Small intestine (tissue), 7 donors: ENCODE data around the gene PRKD2. TPM values are rescaled to one million over a fixed set of nuclear protein-coding genes. Genes with fewer than 3 reads are reported as not detected.

Source experiments
- DNase-seq, 2 donors: peaks; one replicate each; pipeline versions ENCODE4 v3.0.0 to v3.0.0-alpha.2; 2013
- FAIRE-seq: peaks from 2 replicates; lab custom pipeline; 2012; peaks lifted over from hg19 to GRCh38; lab: Jason Lieb, UNC
- H3K27ac ChIP-seq, 3 donors: one replicate each; pipeline ENCODE4 v1.5.1; 2013; ENCODE audit warnings: low read length in 2 of 3, mild to moderate bottlenecking in 2 of 3, control low read depth in 1 of 3, inconsistent platforms in 1 of 3, low read depth in 1 of 3, moderate library complexity in 1 of 3
- H3K27me3 ChIP-seq, 3 donors: one replicate each; pipeline ENCODE4 v1.6.1; 2013; ENCODE audit warnings: low read length in 3 of 3, inconsistent platforms in 1 of 3; ENCODE audit not compliant: control insufficient read depth in 3 of 3, insufficient read depth in 3 of 3
- H3K36me3 ChIP-seq, 3 donors: one replicate each; pipeline ENCODE4 v1.6.1; 2013; ENCODE audit warnings: low read length in 3 of 3, inconsistent platforms in 1 of 3, low read depth in 1 of 3, mild to moderate bottlenecking in 1 of 3, moderate library complexity in 1 of 3; ENCODE audit not compliant: control insufficient read depth in 3 of 3, insufficient read depth in 2 of 3
- H3K4me1 ChIP-seq, 3 donors: one replicate each; pipeline ENCODE4 v1.6.1; 2013; ENCODE audit warnings: low read length in 2 of 3, inconsistent platforms in 1 of 3, low read depth in 1 of 3, mild to moderate bottlenecking in 1 of 3, moderate library complexity in 1 of 3; ENCODE audit not compliant: control insufficient read depth in 3 of 3, insufficient read depth in 2 of 3
- H3K4me3 ChIP-seq, 3 donors: one replicate each; pipeline ENCODE4 v1.5.1; 2013; ENCODE audit warnings: low read length in 3 of 3, control low read depth in 1 of 3, inconsistent platforms in 1 of 3, low read depth in 1 of 3, mild to moderate bottlenecking in 1 of 3, moderate library complexity in 1 of 3
- H3K9me3 ChIP-seq, 2 donors: one replicate each; pipeline ENCODE4 v1.6.1; 2013; ENCODE audit warnings: low read depth in 1 of 2, low read length in 1 of 2; ENCODE audit not compliant: control insufficient read depth in 2 of 2, insufficient read depth in 1 of 2
- WGBS, 3 donors: extraction: QIAGEN DNeasy Blood & Tissue Kit; methylation state at CpG; one replicate each; pipeline ENCODE4 v1.1.7; 2013; 5-methylcytosine and 5-hydroxymethylcytosine counted together
- polyA plus RNA-seq, 4 donors: library from polyadenylated mRNA; stranded (reverse) in 3 of 4; unstranded in 1 of 4; fragments of 200-250 nt in 3 of 4; fragments of 120-200 nt in 1 of 4; gene quantifications; one replicate each; pipeline versions ENCODE4 v1.2.1 to v1.2.3, GENCODE V29; 2013
- donor health status: healthy with polysubstance abuse.
- donor health status: control.
- donor health status: control.
- donor health status: Bipolar disorder and iron deficiency.
- donor health status: healthy.

PRKD2 gene
- polyA plus RNA-seq, 4 donors = 30.7 to 87.4 (median 57.6) TPM

DNA sequence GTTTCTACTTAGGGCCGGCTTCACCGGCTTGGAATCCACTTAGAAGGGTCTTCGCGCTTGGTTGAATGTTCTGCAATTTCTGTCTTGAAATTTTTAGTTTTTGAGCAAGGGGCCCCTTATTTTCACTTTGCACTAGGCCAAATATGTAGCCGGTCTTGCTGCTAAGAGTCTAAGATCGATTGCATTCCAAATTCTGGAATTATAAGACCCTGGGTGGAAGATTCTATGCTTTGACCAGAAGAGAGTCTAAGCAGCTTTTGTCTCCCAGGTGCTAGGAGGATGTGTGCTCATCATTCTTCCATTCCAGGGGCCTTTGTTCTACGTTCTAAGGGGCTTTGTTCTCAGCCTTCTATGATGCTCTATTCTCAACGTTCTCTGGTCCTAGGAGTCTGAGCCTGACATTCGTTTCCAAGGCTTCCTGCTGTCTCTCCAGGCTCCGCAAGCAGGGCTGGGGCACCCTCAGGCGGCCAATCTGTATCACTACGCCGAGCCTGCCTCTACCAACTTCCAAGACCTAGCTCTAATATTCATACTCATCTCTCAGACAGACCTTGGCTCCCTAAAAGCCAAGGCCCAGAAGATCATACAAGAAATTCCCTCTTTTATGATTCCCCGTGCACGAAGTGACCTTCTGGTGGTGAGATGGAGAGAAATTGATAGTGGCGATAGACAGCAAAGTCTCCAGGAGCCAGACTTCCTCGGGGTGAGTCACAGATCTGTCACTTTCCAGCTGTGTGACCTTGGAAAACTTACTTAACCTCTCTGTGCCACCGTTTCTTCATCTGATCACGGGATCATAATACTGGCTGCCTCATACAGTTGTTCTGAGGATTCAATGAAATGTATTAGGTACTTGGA lies 55.0 kb downstream of the PRKD2 start:
- Histone ChIP-seq H3K36me3 (no peaks in the 10 kb centered on the region), H3K9me3 (no peaks in the 10 kb centered on the region), H3K27me3 (peaks cover 0 to 40% (median 5%) of the 10 kb centered on the region in 3 donors), H3K4me3 (peak overlapping the region in 2 of 3 donors; percentile 26 to 36), H3K27ac (peak overlapping the region; percentile 22 to 59 (median 46)), H3K4me1 (peaks cover 0 to 20% (median 0%) of the 10 kb centered on the region in 3 donors)
- WGBS, 3 donors = 3 to 7% (median 6%) methylated on average over 19 of the region's 19 CpGs
- FAIRE-seq = no peak
- peak; percentile 80 to 88 for DNase-seq

GRCh38 chr19:46661020-46661731 lies 55.7 kb downstream of the PRKD2 start, which contains the start of gene DACT3:
Gene DACT3 (minus strand): TSS chr19:46661182. CDS start chr19:46661064, 118 bp downstream.
- Histone ChIP-seq H3K4me1 (peaks cover 0 to 20% (median 0%) of the 10 kb centered on the region in 3 donors), H3K27ac (peak within 1 kb of the TSS; percentile 22 to 82 (median 66)), H3K36me3 (peaks cover 0 to 5% (median 0%) of the 10 kb centered on the region in 3 donors), H3K9me3 (no peaks in the 10 kb centered on the region), H3K4me3 (peak within 1 kb of the TSS; percentile 17 to 66 (median 39)), H3K27me3 (peaks cover 0 to 44% (median 5%) of the 10 kb centered on the region in 3 donors)
- FAIRE-seq (peak; percentile 71), DNase-seq (peak; percentile 100)
- 0 to 1% (median 0%) methylated on average over 48 to 61 of the region's 61 CpGs for WGBS, 3 donors

GRCh38 chr19:46660551-46661019 lies 56.3 kb downstream of the PRKD2 start:
- H3K4me1 ChIP-seq = peaks cover 0 to 20% (median 0%) of the 10 kb centered on the region in 3 donors
- FAIRE-seq (no peak), DNase-seq (no peak)
- H3K4me3 ChIP-seq = peak overlapping the region; percentile 17 to 66 (median 39)
- peak overlapping the region in 2 of 3 donors; percentile 66 to 82 for H3K27ac ChIP-seq
- H3K9me3 ChIP-seq = no peaks in the 10 kb centered on the region
- H3K36me3 ChIP-seq = peaks cover 0 to 7% (median 0%) of the 10 kb centered on the region in 3 donors
- H3K27me3 ChIP-seq = peaks cover 0 to 44% (median 5%) of the 10 kb centered on the region in 3 donors
- WGBS, 3 donors = 1 to 2% (median 1%) methylated on average over 38 to 40 of the region's 40 CpGs

DNA sequence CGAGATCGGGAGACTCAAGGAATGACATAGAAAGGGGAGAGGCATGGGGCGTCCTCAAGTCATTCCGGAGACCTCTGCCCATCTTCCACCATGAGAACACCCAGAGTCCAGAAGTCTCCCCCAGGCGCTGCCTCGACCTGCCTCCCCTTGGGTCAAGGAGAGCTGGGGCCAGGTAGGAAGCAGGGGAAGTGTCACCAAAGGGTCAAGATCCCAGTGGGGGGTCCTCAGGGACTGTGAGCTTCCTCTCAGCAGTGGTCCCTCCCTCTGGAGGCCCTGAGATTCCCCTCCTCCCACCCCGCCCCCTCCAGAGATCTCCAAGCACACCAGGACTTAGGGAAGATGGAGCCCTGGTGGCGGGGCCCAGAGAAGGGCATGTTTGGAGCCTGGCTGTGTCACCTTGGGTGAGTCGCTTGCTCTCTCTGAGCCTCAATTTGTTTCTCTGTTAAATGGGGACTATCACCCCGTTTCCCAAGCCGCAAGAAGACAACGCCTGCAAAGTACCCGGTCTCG lies 56.9 kb downstream of the PRKD2 start:
- Histone ChIP-seq H3K27ac (peak overlapping the region in 2 of 3 donors; percentile 60 to 82), H3K27me3 (peaks cover 0 to 46% (median 5%) of the 10 kb centered on the region in 3 donors), H3K4me3 (peak overlapping the region in 1 of 3 donors; percentile 66), H3K9me3 (no peaks in the 10 kb centered on the region), H3K4me1 (peaks cover 0 to 20% (median 0%) of the 10 kb centered on the region in 3 donors), H3K36me3 (peaks cover 0 to 12% (median 0%) of the 10 kb centered on the region in 3 donors)
- FAIRE-seq = no peak
- WGBS, 3 donors = 4 to 8% (median 6%) methylated on average over 13 to 14 of the region's 14 CpGs
- DNase-seq = peak in 1 of 2 donors; percentile 39

GRCh38 chr19:46659151-46660007 lies 57.5 kb downstream of the PRKD2 start:
- peak overlapping the region in 1 of 3 donors; percentile 66 for H3K4me3 ChIP-seq

GRCh38 chr19:46656541-46656940 lies 60.4 kb downstream of the PRKD2 start:
- DNase-seq (no peak), FAIRE-seq (no peak)
- Histone ChIP-seq H3K4me1 (peaks cover 0 to 17% (median 0%) of the 10 kb centered on the region in 3 donors), H3K4me3 (no peak overlapping the region), H3K9me3 (no peaks in the 10 kb centered on the region), H3K36me3 (peaks cover 0 to 20% (median 0%) of the 10 kb centered on the region in 3 donors), H3K27ac (no peak overlapping the region), H3K27me3 (peaks cover 0 to 63% (median 5%) of the 10 kb centered on the region in 3 donors)
- 88 to 92% (median 90%) methylated on average over 5 of the region's 5 CpGs for WGBS, 3 donors

More at GRCh38 chr19:46659151-46660007, 57.5 kb downstream of the PRKD2 start:
- 1 to 4% (median 3%) methylated on average over 20 to 28 of the region's 28 CpGs for WGBS, 3 donors
- H3K9me3 ChIP-seq = no peaks in the 10 kb centered on the region
- H3K4me1 ChIP-seq = peaks cover 0 to 20% (median 0%) of the 10 kb centered on the region in 3 donors
- peaks cover 0 to 52% (median 5%) of the 10 kb centered on the region in 3 donors for H3K27me3 ChIP-seq
- peak overlapping the region in 2 of 3 donors; percentile 60 to 82 for H3K27ac ChIP-seq
- FAIRE-seq (no peak), DNase-seq (peak in 1 of 2 donors; percentile 47)
- H3K36me3 ChIP-seq = peaks cover 0 to 12% (median 0%) of the 10 kb centered on the region in 3 donors

DNA sequence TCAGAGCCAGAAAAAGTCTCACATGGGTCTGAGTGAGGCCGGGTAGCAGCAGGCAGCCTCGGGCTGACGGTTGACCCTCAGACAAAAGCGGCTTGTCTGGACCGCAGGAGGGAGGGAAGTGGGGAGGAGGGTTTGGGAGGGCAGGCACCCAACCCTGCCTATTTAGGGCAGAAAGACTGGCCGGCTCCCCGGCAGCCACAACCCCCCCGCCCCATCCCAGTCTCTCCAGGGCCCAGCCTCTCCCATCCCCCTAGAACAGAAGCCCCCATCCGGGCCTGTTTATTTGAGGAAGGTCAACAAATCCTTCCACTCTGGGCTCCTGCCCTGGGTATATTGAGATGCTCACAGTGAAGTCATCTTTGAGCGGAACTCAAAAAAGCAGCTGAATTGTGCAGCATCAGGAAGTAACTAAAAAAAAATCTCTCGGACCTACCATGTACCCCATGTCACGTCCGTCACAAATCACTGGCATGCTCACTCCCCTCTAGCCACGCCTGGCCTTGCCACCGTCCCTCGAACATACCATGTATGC lies 62.2 kb downstream of the PRKD2 start:
- peak overlapping the region in 2 of 3 donors; percentile 69 to 74 for H3K27ac ChIP-seq
- DNase-seq = peak in 1 of 2 donors; percentile 33
- peaks cover 0 to 66% (median 8%) of the 10 kb centered on the region in 3 donors for H3K27me3 ChIP-seq
- no peak for FAIRE-seq
- H3K9me3 ChIP-seq = no peaks in the 10 kb centered on the region
- WGBS, 3 donors = 31 to 42% (median 36%) methylated on average over 14 to 16 of the region's 16 CpGs
- H3K4me1 ChIP-seq = peaks cover 0 to 5% (median 0%) of the 10 kb centered on the region in 3 donors
- H3K36me3 ChIP-seq = peaks cover 0 to 20% (median 0%) of the 10 kb centered on the region in 3 donors
- no peak overlapping the region for H3K4me3 ChIP-seq
